WTC11 (cell line): ENCODE measurements around the gene CAMK2N2. TPM values are rescaled to one million over a fixed set of nuclear protein-coding genes. Genes with fewer than 3 reads are reported as not detected.

Experiments
- ATAC-seq: fragments of 200-7000 bp; cut with Tn5 transposase; 2 replicates; pipeline ENCODE4 v1.10.0; 2021; ENCODE audit warnings: mild to moderate bottlenecking, moderate library complexity
- CTCF ChIA-PET: fragments of 300-600 bp; sonication (Branson Sonifier 250); formaldehyde crosslinking; loops from one replicate; lab custom pipeline; 2021; ENCODE audit warnings: antibody characterized with exemption; lab: Charles Lee
- POLR2A ChIA-PET: fragments of 350-600 bp; sonication (Branson Sonifier 250); formaldehyde crosslinking; loops from one replicate; lab custom pipeline; 2021; ENCODE audit warnings: antibody characterized with exemption; lab: Charles Lee
- DNase-seq: peaks from one replicate; pipeline ENCODE4 v3.0.0; 2021; ENCODE audit warnings: low spot score
- H3K27ac Mint-ChIP-seq: 2 replicates; pipeline ENCODE4 v1.8.0; 2021; ENCODE audit warnings: mixed read lengths
- H3K27me3 Mint-ChIP-seq: 2 replicates; pipeline ENCODE4 v1.8.0; 2021; ENCODE audit warnings: low read depth, mild to moderate bottlenecking, moderate library complexity, mixed read lengths
- H3K36me3 Mint-ChIP-seq: 2 replicates; pipeline ENCODE4 v1.8.0; 2021; ENCODE audit warnings: mixed read lengths
- H3K4me1 Mint-ChIP-seq: 2 replicates; pipeline ENCODE4 v1.8.0; 2022; ENCODE audit warnings: mixed read lengths
- H3K4me3 Mint-ChIP-seq: 2 replicates; pipeline ENCODE4 v1.8.0; 2021; ENCODE audit warnings: mild to moderate bottlenecking, moderate library complexity, mixed read lengths
- H3K9me3 Mint-ChIP-seq: 2 replicates; pipeline ENCODE4 v1.8.0; 2021; ENCODE audit warnings: mixed read lengths
- FOXK1 ChIP-seq: sonication (generic); formaldehyde crosslinking; IDR thresholded peaks from 2 replicates; pipeline ENCODE4 v1.8.0; 2022; ENCODE audit warnings: mild to moderate bottlenecking, moderate library complexity, missing genetic modification reagents
- MYBL2 ChIP-seq: sonication (generic); formaldehyde crosslinking; IDR thresholded peaks from 2 replicates; pipeline ENCODE4 v1.8.1; 2023; ENCODE audit warnings: mild to moderate bottlenecking, moderate library complexity, missing genetic modification reagents
- NFATC4 ChIP-seq: fragments of 250-450 bp; sonication (Bioruptor Pico); IDR thresholded peaks from 2 replicates; pipeline ENCODE4 v1.9.0; 2021; ENCODE audit warnings: mild to moderate bottlenecking
- NR2C2 ChIP-seq: sonication (generic); formaldehyde crosslinking; IDR thresholded peaks from 2 replicates; pipeline ENCODE4 v1.8.0; 2022; ENCODE audit warnings: mild to moderate bottlenecking, missing genetic modification reagents
- PRRX2 ChIP-seq: fragments of 250-450 bp; sonication (Bioruptor Pico); IDR thresholded peaks from 2 replicates; pipeline ENCODE4 v1.8.0; 2021; ENCODE audit warnings: mild to moderate bottlenecking
- SOX15 ChIP-seq: fragments of 250-450 bp; sonication (Bioruptor Pico); IDR thresholded peaks from 2 replicates; pipeline ENCODE4 v1.9.0; 2021; ENCODE audit warnings: mild to moderate bottlenecking
- SP1 ChIP-seq: sonication (generic); formaldehyde crosslinking; conservative IDR thresholded peaks from 2 replicates; pipeline ENCODE4 v1.8.1; 2022; ENCODE audit warnings: missing genetic modification reagents
- TEAD4 ChIP-seq: sonication (generic); formaldehyde crosslinking; IDR thresholded peaks from 2 replicates; pipeline ENCODE4 v1.8.0; 2022; ENCODE audit warnings: mild to moderate bottlenecking, missing genetic modification reagents
- ZNF138 ChIP-seq: sonication (generic); formaldehyde crosslinking; conservative IDR thresholded peaks from 2 replicates; pipeline ENCODE4 v1.8.1; 2022; ENCODE audit warnings: mild to moderate bottlenecking, moderate library complexity, missing genetic modification reagents
- ZNF396 ChIP-seq: fragments of 250-450 bp; sonication (Bioruptor Pico); IDR thresholded peaks from 2 replicates; pipeline ENCODE4 v1.8.0; 2021; ENCODE audit warnings: mild to moderate bottlenecking, moderate library complexity, borderline replicate concordance
- ZNF671 ChIP-seq: fragments of 250-450 bp; sonication (Bioruptor Pico); IDR thresholded peaks from 2 replicates; pipeline ENCODE4 v1.8.0; 2021; ENCODE audit warnings: mild to moderate bottlenecking
- total RNA-seq: library from RNA; stranded (reverse); gene quantifications from 3 replicates; pipeline ENCODE4 v1.2.3, GENCODE V29; 2021
- TF ChIP-seq, protein P1 (sequence below): sonication (generic); formaldehyde crosslinking; conservative IDR thresholded peaks from 2 replicates; pipeline ENCODE4 v1.8.1; 2022; ENCODE audit warnings: mild to moderate bottlenecking, missing genetic modification reagents
- TF ChIP-seq, protein P2 (sequence below): fragments of 250-450 bp; sonication (Bioruptor Pico); conservative IDR thresholded peaks from 2 replicates; pipeline ENCODE4 v1.9.0; 2021; ENCODE audit warnings: mild to moderate bottlenecking
- TF ChIP-seq, protein P3 (sequence below): fragments of 250-450 bp; sonication (Bioruptor Pico); IDR thresholded peaks from 2 replicates; pipeline ENCODE4 v1.9.0; 2021; ENCODE audit warnings: moderate library complexity, mild to moderate bottlenecking, inconsistent platforms, borderline replicate concordance
- TF ChIP-seq, protein P4 (sequence below): fragments of 250-450 bp; sonication (Bioruptor Pico); IDR thresholded peaks from 2 replicates; pipeline ENCODE4 v1.9.0; 2021; ENCODE audit warnings: mild to moderate bottlenecking
- TF ChIP-seq, protein P5 (sequence below): sonication (generic); formaldehyde crosslinking; IDR thresholded peaks from 2 replicates; pipeline ENCODE4 v1.8.1; 2022; ENCODE audit warnings: low read depth, missing genetic modification reagents, borderline replicate concordance
- TF ChIP-seq, protein P6 (sequence below): sonication (generic); formaldehyde crosslinking; IDR thresholded peaks from 2 replicates; pipeline ENCODE4 v1.8.1; 2022; ENCODE audit warnings: mild to moderate bottlenecking, moderate library complexity, missing genetic modification reagents
- TF ChIP-seq, protein P7 (sequence below): sonication (generic); formaldehyde crosslinking; IDR thresholded peaks from 2 replicates; pipeline ENCODE4 v1.8.0; 2022; ENCODE audit warnings: missing genetic modification reagents

CAMK2N2 gene
- total RNA-seq, 1 experiment from 2014 or later: 10.5 TPM

DNA sequence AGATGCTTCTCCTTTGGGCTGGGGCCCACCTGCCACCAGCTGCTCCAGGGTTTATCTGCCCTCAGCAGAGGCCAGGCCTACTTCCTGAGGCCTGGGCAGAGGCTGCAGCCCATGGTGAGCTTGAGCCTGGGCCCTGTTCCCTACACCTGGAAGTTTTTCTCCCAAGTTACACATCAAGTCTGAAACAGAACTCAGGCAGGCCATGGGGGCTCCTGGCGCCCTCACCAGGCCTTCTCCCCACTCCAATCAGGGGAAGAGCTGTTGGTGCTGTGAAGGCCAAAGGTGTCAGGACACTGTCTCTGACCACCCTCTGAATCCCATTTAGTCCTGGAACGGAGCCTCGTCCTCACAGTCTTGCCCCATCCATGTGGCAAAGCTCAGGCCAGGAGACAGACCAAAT, 24.7 kb downstream of the CAMK2N2 start:
- H3K9me3 Mint-ChIP-seq: no peaks in the 10 kb centered on the region
- H3K4me1 Mint-ChIP-seq: no peaks in the 10 kb centered on the region
- no peak for TF ChIP-seq FOXK1 (CRISPR knock-in tag)
- TF ChIP-seq, all 79 proteins: peak for 0
- H3K27me3 Mint-ChIP-seq: peaks cover 28% of the 10 kb centered on the region
- no peak for DNase-seq
- no peak overlapping the region for H3K4me3 Mint-ChIP-seq
- H3K36me3 Mint-ChIP-seq: no peaks in the 10 kb centered on the region
- no peak overlapping the region for H3K27ac Mint-ChIP-seq
- ChIA-PET POLR2A (no interaction called here), CTCF (interaction anchor here (0.8 to 7.5 kb wide), 6 partner anchors 8 to 332 kb away, joined by 3 to 88 read pairs (median 4); partner anchors contain the start of genes EEF1AKMT4 and VWA5B2)
- ATAC-seq: no peak

DNA sequence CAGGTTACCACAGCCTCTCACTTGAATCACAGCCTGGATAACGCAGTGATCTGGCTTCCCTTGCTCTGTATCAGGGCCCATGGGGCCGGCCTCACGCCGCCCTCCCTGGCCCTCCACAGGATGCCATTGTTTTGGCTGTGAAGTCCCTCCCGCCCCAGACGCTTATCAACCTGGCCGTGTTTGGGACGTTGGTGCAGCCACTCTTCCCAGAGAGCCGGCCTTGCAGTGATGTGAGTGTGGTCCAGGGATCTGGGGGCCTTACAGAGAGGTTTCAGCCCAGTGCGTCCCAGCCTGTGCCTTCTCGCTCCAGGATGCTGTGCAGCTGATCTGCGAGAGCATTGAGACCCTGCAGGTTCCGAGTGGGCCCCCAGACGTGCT, 25.3 kb downstream of the CAMK2N2 start:
- ATAC-seq (no peak), DNase-seq (no peak)
- Mint-ChIP-seq H3K4me1 (peaks cover 4% of the 10 kb centered on the region; the same call in 1 of the 2 replicates), H3K4me3 (no peak overlapping the region), H3K9me3 (no peaks in the 10 kb centered on the region), H3K27ac (no peak overlapping the region), H3K27me3 (peaks cover 34% of the 10 kb centered on the region), H3K36me3 (no peaks in the 10 kb centered on the region)
- TF ChIP-seq SOX15 (CRISPR knock-in tag) (no peak), PRRX2 (CRISPR knock-in tag) (no peak), TEAD4 (CRISPR knock-in tag) (no peak), NR2C2 (CRISPR knock-in tag) (no peak), ZNF396 (CRISPR knock-in tag) (no peak), NFATC4 (no peak), MYBL2 (no peak), ZNF671 (CRISPR knock-in tag) (no peak), SP1 (no peak), ZNF138 (no peak)
- TF ChIP-seq, protein P1, sequence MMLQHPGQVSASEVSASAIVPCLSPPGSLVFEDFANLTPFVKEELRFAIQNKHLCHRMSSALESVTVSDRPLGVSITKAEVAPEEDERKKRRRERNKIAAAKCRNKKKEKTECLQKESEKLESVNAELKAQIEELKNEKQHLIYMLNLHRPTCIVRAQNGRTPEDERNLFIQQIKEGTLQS (CRISPR knock-in tag): no peak
- TF ChIP-seq, protein P2, sequence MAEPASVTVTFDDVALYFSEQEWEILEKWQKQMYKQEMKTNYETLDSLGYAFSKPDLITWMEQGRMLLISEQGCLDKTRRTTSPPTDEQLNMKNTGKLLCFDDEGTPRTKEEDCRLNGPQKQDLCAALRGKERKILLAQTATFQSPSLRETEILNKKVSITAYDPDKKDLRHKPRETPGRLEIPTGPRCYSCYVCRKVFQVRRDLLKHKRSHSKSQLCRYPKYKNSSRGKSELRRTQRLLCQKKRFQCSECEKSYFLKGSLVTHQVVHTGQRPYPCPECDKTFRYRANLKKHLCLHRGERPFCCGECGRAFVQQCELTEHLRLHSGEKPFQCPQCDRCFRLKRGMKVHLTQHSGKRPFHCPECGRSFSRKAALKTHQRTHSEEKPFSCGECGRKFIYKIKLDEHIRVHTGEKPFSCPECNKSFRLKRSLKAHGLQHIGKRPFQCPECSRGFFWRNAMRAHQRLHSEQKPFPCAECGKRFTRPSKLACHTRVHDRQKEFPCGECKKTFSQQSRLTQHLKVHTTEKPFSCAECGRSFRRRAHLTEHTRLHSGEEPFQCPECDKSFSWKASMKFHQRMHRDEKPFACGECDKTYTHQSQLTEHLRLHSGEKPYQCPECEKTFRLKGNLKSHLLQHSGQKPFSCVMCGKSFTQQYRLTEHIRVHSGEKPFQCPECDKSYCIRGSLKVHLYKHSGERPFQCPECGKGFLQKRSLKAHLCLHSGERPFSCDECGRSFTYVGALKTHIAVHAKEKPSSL (CRISPR knock-in tag): no peak
- TF ChIP-seq, protein P3, sequence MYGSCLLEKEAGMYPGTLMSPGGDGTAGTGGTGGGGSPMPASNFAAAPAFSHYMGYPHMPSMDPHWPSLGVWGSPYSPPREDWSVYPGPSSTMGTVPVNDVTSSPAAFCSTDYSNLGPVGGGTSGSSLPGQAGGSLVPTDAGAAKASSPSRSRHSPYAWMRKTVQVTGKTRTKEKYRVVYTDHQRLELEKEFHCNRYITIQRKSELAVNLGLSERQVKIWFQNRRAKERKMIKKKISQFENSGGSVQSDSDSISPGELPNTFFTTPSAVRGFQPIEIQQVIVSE: no peak
- TF ChIP-seq, protein P4, sequence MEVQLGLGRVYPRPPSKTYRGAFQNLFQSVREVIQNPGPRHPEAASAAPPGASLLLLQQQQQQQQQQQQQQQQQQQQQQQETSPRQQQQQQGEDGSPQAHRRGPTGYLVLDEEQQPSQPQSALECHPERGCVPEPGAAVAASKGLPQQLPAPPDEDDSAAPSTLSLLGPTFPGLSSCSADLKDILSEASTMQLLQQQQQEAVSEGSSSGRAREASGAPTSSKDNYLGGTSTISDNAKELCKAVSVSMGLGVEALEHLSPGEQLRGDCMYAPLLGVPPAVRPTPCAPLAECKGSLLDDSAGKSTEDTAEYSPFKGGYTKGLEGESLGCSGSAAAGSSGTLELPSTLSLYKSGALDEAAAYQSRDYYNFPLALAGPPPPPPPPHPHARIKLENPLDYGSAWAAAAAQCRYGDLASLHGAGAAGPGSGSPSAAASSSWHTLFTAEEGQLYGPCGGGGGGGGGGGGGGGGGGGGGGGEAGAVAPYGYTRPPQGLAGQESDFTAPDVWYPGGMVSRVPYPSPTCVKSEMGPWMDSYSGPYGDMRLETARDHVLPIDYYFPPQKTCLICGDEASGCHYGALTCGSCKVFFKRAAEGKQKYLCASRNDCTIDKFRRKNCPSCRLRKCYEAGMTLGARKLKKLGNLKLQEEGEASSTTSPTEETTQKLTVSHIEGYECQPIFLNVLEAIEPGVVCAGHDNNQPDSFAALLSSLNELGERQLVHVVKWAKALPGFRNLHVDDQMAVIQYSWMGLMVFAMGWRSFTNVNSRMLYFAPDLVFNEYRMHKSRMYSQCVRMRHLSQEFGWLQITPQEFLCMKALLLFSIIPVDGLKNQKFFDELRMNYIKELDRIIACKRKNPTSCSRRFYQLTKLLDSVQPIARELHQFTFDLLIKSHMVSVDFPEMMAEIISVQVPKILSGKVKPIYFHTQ (CRISPR knock-in tag): no peak
- TF ChIP-seq, protein P5, sequence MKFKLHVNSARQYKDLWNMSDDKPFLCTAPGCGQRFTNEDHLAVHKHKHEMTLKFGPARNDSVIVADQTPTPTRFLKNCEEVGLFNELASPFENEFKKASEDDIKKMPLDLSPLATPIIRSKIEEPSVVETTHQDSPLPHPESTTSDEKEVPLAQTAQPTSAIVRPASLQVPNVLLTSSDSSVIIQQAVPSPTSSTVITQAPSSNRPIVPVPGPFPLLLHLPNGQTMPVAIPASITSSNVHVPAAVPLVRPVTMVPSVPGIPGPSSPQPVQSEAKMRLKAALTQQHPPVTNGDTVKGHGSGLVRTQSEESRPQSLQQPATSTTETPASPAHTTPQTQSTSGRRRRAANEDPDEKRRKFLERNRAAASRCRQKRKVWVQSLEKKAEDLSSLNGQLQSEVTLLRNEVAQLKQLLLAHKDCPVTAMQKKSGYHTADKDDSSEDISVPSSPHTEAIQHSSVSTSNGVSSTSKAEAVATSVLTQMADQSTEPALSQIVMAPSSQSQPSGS (CRISPR knock-in tag): no peak
- TF ChIP-seq, protein P6, sequence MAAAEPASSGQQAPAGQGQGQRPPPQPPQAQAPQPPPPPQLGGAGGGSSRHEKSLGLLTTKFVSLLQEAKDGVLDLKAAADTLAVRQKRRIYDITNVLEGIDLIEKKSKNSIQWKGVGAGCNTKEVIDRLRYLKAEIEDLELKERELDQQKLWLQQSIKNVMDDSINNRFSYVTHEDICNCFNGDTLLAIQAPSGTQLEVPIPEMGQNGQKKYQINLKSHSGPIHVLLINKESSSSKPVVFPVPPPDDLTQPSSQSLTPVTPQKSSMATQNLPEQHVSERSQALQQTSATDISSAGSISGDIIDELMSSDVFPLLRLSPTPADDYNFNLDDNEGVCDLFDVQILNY (CRISPR knock-in tag): no peak
- TF ChIP-seq, protein P7, sequence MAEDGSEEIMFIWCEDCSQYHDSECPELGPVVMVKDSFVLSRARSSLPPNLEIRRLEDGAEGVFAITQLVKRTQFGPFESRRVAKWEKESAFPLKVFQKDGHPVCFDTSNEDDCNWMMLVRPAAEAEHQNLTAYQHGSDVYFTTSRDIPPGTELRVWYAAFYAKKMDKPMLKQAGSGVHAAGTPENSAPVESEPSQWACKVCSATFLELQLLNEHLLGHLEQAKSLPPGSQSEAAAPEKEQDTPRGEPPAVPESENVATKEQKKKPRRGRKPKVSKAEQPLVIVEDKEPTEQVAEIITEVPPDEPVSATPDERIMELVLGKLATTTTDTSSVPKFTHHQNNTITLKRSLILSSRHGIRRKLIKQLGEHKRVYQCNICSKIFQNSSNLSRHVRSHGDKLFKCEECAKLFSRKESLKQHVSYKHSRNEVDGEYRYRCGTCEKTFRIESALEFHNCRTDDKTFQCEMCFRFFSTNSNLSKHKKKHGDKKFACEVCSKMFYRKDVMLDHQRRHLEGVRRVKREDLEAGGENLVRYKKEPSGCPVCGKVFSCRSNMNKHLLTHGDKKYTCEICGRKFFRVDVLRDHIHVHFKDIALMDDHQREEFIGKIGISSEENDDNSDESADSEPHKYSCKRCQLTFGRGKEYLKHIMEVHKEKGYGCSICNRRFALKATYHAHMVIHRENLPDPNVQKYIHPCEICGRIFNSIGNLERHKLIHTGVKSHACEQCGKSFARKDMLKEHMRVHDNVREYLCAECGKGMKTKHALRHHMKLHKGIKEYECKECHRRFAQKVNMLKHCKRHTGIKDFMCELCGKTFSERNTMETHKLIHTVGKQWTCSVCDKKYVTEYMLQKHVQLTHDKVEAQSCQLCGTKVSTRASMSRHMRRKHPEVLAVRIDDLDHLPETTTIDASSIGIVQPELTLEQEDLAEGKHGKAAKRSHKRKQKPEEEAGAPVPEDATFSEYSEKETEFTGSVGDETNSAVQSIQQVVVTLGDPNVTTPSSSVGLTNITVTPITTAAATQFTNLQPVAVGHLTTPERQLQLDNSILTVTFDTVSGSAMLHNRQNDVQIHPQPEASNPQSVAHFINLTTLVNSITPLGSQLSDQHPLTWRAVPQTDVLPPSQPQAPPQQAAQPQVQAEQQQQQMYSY (CRISPR knock-in tag): no peak
- POLR2A ChIA-PET: no interaction called here
- CTCF ChIA-PET: interaction anchor here (0.8 to 7.5 kb wide), 5 partner anchors 7 to 332 kb away, joined by 3 to 88 read pairs (median 4); partner anchors contain the start of genes EEF1AKMT4 and VWA5B2
